Prostate gland (tissue), 1 donor: ENCODE results near the gene C1S.

Experiments used
- POLR2A ChIP-seq: fragments of 450-650 bp; IDR thresholded peaks from one replicate; pipeline ENCODE4 v1.6.1; 2016; ENCODE audit warnings: antibody characterized with exemption, mild to moderate bottlenecking
- POLR2AphosphoS5 ChIP-seq: sonication (generic); formaldehyde crosslinking; IDR thresholded peaks from one replicate; pipeline ENCODE4 v1.6.1; 2017; ENCODE audit warnings: antibody characterized with exemption

DNA sequence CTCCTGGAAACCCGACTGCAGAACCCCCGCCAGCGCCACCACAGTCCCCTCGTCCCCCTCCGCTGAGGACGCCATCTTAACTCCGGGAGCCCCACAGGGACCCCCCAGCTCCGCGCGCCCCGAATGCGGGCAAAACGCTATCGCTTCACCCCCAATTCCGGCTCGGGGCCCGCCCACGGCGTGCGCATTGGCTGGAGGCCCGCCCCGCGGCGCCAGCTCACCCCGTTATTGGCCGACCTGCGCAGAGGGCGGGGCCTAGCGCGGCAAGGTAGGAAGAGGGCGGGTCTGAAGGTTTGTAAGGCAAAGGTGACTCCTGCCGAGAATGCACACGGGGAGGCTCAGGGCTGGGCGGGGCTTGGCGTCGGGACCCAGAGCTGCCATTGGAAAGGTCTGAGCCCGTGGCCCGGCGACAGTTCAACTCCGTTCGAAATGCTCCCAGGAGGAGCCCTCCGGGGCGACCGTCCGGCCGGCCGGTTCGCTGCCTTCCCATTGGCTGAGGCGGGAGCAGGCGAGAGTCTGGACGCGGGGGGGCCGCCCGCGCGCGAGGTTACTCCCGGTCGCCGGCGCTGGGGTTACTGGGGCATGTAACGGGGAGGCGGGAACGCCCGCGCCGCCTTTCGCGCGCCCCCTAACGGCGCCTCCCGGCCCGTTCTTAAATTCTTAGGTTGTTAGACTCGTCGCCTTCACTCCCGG, 42.0 kb upstream of the C1S start, which contains the start of gene LPCAT3:
- TF ChIP-seq POLR2A (peak; percentile 93), POLR2AphosphoS5 (peak; percentile 90)
